Astrocyte of the cerebellum (primary cell): ENCODE data around the gene TWIST2.

Experiments used
- DNase-seq: peaks from one replicate; pipeline ENCODE4 v3.0.0-alpha.2; 2011; ENCODE audit warnings: low read depth
- H3K4me3 ChIP-seq: 2 replicates; pipeline ENCODE4 v1.5.1; 2011; ENCODE audit warnings: mild to moderate bottlenecking, low read depth, low read length, moderate library complexity
- CTCF ChIP-seq: IDR thresholded peaks from 2 replicates; pipeline ENCODE4 v1.5.1; 2012; ENCODE audit warnings: low read length, low read depth, moderate library complexity, mild to moderate bottlenecking; ENCODE audit errors: missing control alignments
- in situ Hi-C: cut with HindIII; loops from 2 replicates; pipeline ENCODE4 v1.10.0; 2017; ENCODE audit warnings: low sequenced_read_pairs

Gene TWIST2

GRCh38 chr2:238831177-238831576, 16.7 kb upstream of the TWIST2 start:
- no peak for TF ChIP-seq CTCF
- no peak for DNase-seq
- in situ Hi-C loops = no loop called here

GRCh38 chr2:238834982-238835381, 12.9 kb upstream of the TWIST2 start:
- no peak for TF ChIP-seq CTCF
- DNase-seq = no peak
- H3K4me3 ChIP-seq = no peak overlapping the region
- in situ Hi-C loops = no loop called here

More at GRCh38 chr2:238831177-238831576, 16.7 kb upstream of the TWIST2 start:
- H3K4me3 ChIP-seq = no peak overlapping the region

DNA sequence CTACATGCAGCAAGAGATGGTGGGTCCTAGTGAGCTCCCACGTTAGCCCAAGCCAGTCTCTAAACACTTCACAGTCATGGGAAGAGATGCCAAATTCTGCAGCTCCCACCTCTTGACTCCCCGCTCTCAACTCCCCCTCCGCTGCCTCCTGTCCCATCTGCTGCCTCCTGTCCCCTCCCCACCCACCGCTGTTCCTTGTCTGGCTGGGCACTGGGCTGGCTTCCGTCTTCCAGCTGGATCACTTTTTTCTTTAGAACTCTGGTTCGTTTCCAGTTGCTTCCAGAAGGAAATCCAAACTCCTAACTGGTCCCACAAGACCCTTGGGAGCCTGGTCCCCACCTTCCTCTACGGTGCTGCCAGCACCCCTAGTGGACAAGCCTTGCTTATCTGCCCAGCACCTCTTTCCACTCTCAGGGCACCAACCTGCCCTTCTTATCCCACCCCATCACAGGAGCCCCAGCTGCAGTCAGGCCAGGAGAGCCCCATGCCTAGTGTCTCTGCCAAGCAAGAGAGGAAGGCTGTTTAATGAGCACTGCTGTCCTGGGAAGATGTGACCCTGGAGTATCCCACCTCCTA, 12.1 kb upstream of the TWIST2 start:
- DNase-seq = no peak
- no peak overlapping the region for H3K4me3 ChIP-seq
- peak; percentile 20 for TF ChIP-seq CTCF
- in situ Hi-C loops = no loop called here

GRCh38 chr2:238838786-238839327, 9.0 kb upstream of the TWIST2 start:
- DNase-seq = no peak
- no peak for TF ChIP-seq CTCF
- H3K4me3 ChIP-seq = no peak overlapping the region
- in situ Hi-C loops = no loop called here

DNA sequence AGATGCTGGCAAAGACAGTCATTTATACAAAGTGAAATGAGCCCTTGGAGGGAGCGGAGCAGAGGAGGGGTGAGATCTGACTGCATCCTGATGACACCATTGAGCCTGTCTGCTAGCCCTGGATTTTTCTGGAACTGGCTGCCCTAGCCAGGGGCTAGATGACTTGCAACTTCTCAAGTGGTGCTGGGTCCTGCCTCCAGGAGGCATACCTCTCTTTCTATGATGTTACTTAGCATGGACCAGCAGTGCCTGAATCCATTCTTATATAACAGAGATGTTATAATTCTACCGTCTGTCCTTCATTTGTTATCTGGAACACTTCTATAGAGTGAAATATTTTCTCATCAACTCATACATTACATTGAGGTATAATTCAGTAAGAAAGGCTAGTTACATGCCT, 8.5 kb upstream of the TWIST2 start:
- TF ChIP-seq CTCF = no peak
- in situ Hi-C loops = no loop called here
- no peak for DNase-seq
- H3K4me3 ChIP-seq = no peak overlapping the region

DNA sequence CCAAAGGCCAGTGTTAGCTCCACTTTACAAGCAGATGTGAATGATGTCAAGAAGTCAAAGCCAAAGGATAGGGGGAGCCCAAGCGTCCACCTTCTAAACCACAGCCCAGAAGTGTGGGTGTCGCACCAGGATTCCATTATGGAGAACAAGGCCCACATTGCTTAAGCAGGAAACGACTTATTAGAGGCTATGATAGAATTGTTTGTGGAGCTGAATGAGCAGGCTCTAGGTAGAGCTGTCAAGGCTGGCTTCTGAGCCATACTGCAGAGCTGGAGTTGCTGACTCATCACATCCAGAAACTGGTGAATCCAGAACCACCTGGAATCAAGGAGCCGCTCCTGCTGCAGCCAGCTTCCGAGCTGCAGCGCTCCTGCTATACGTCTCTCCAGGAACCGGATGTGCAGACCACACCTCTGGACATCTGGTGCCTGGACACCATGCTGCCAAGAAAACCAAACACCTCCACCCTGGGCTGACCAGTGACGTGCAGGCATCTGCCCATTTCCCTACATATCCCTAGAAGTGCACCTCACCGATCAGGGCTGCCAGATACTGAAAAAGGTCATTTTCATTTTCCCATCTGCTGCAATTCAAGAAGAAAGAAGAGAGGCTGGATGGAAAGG, 6.2 kb upstream of the TWIST2 start:
- H3K4me3 ChIP-seq = no peak overlapping the region
- in situ Hi-C loops = no loop called here
- no peak for TF ChIP-seq CTCF
- no peak for DNase-seq
